GM12865 (cell line): ENCODE measurements around the gene RAP1GAP.

Source experiments
- DNase-seq: peaks from one replicate; pipeline ENCODE4 v3.0.0; 2010; ENCODE audit warnings: low read depth
- H3K4me3 ChIP-seq: 2 replicates; pipeline ENCODE4 v1.5.1; 2011; ENCODE audit warnings: mild to moderate bottlenecking, low read depth, low read length, control low read depth
- TF ChIP-seq, protein P1 (sequence below): IDR thresholded peaks from 2 replicates; pipeline ENCODE4 v1.5.1; 2011; ENCODE audit warnings: low read length, control low read depth, low read depth, inconsistent platforms; ENCODE audit not compliant: insufficient read depth; ENCODE audit errors: missing control alignments

Gene RAP1GAP

DNA sequence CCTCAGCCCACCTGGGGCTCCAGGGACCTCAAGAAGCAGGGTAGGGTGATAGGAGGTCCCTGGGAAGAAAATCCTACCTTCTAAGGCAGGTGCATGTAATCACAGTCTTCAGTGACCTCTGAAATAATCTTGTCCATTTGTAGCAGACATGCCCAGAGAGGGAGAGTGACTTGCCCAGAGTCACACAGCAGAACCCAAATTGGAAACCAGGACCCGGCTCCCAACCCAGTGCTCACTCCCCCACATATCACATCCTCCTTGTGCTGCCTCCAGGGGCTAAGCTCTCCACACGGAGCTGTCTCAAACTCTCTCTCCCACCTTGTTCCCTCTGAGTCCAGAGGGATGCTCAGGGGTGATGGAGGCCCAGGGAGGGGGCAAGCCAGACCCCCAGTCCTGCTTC is 72.5 kb downstream of the RAP1GAP start:
- TF ChIP-seq, protein P1, sequence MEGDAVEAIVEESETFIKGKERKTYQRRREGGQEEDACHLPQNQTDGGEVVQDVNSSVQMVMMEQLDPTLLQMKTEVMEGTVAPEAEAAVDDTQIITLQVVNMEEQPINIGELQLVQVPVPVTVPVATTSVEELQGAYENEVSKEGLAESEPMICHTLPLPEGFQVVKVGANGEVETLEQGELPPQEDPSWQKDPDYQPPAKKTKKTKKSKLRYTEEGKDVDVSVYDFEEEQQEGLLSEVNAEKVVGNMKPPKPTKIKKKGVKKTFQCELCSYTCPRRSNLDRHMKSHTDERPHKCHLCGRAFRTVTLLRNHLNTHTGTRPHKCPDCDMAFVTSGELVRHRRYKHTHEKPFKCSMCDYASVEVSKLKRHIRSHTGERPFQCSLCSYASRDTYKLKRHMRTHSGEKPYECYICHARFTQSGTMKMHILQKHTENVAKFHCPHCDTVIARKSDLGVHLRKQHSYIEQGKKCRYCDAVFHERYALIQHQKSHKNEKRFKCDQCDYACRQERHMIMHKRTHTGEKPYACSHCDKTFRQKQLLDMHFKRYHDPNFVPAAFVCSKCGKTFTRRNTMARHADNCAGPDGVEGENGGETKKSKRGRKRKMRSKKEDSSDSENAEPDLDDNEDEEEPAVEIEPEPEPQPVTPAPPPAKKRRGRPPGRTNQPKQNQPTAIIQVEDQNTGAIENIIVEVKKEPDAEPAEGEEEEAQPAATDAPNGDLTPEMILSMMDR: no peak
- DNase-seq: no peak

DNA sequence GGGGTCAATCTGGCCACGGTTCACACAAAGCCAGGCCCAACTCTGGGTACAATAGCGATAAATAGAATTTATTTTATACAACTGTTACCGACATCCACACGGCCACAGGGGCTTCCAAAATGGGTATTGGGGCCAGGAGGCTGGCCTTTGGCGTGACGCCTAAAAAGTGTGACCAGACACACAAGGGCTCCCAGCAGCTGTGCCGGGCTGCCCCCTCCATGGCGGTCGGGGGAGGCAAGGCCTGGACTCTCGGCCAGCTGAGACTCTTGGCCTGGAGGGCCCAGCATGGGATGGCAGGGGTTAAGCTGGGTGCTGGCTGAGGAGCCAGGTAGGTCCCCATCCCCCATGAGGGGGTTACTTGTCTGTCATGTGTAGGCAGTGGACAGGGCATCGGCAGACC is 73.0 kb downstream of the RAP1GAP start:
- no peak overlapping the region for H3K4me3 ChIP-seq
- DNase-seq: no peak
- TF ChIP-seq, protein P1: no peak

More for the DNA sequence above, 72.5 kb downstream of the RAP1GAP start:
- no peak overlapping the region for H3K4me3 ChIP-seq

DNA sequence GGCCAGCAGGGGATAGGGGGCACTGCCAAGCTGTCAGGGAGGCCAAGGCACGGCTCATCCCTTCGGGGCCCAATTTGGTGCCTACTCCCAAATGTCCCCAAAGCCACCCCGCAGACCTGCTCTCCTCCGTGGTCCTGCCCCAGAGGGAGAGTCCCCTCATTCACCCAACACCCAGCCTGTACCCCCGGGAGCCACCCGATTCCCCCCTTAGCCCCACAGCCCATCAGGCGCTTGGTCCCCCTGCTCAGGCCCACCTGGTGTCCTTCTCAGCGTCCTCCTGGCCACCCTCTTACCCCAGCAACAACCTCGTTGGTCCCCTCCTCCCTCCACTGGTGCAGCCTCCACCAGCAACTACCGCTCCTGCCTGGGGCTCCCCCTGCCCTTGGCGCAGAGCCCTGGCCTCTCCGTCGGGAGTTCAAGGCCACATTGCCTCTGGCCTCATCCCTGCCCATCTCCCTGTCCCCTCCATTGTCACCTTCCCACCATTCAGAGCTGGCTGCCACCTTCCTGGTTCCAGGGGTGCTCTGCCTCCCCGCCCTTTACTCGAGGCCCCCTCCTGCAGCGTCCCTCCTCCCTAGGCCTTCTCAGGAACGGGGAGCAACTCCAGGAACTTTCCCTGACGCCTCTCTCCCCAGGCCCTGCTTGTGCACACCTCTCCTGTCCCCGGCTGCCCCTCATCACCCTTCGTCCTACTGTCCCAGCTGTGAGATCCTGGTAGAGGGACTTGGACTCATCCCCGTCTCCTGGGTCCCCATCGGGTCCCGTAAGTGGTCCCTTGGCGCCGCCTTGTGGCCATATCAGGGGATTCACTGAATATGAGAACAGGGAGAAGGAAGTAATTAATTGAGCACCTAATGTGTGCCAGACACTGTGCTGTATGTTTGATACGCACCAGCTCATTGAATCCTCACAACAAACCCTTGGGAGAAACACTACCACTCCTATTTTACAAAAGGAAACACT is 73.9 kb downstream of the RAP1GAP start:
- peak; percentile 53 for DNase-seq
- TF ChIP-seq, protein P1: peak; percentile 62
- no peak overlapping the region for H3K4me3 ChIP-seq

DNA sequence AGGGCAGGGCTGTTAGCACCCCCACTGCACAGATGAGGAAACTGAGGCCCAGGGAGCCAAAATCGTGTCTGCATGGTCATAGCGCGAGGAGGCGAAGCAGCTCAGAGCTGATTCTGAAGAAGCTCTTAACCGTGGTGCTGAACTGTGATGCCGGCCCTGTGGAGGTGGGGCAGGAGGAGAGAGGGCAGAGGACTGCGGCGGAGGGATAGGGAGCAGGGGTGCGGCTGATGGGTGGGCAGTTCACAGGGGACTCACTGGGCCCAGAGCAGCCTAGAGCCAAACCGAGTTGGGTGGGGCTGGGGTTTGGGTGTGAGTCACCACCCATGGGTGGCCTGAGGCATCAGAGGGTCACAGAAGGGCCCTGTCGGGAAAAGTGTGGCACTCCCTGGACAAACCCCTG is 74.7 kb downstream of the RAP1GAP start:
- TF ChIP-seq, protein P1: no peak

DNA sequence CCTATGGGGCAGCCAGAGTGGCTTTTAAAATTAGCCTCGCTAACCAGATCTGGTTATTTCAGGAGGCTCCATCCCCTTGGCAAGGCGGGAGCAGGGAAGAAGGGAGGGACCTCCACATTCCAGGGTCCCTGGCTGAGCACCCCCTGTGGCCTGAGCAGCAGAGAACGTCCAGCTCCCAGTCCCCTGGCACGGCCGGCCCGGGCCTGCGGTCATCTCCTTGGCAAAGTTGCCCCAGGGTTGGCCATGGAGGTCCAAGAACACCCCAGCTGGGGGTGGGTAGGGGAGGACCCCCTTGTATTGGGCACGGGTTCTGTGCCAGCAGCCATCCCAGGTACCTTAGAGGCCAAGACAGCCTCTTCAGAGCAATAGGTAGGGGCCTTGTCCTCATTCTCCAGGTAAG is 75.9 kb downstream of the RAP1GAP start:
- H3K4me3 ChIP-seq: no peak overlapping the region
- no peak for DNase-seq
- TF ChIP-seq, protein P1: no peak

More for the DNA sequence above, 74.7 kb downstream of the RAP1GAP start:
- H3K4me3 ChIP-seq: no peak overlapping the region
- no peak for DNase-seq

DNA sequence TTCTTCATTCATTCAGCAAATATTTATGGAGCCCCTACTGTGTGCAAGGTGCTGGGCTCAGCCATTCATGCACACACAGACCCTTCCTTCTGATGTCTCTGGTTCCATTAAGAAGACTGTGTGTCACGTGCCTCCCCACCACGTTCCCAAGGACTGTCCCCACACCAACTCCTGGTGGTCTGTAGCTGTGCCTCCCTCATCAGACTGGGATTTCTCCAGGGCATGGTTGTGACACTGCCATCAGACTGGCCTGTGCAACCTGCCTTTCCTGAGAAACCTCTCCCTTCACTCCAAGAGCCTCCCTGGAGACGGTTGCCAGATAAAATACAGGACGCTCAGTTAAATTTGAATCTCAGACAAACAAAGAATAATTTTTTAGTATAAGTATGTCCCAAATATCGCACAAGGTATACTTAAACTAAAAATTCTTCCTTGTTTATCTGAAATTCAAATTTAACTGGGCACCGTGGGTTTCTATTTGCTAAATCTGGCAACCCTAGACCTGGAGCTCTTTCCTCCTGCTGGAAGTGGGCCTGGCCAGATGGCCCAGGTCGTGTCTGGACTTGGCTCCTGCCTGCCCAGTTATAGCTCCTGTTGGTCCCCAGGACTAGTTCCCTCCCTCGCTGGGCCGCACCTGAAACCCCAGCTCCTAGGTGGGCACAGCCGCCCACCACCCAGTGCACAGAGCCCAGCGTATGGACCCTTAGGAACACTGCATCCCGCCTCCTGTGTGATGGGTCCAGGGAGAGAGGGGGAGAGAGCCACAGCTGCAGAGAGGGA is 76.9 kb downstream of the RAP1GAP start:
- TF ChIP-seq, protein P1: no peak
- DNase-seq: no peak

More for the DNA sequence above, 76.9 kb downstream of the RAP1GAP start:
- H3K4me3 ChIP-seq: no peak overlapping the region
